Measurements from ENCODE around the gene RTN4R.

Gene RTN4R

GRCh38 chr22:20211997-20212753, 55.9 kb downstream of the RTN4R start:
- no peak for TF ChIP-seq CTCF (IDR thresholded peaks at IDR 0.05; ENCODE audit: extremely low read depth, insufficient read depth, missing control alignments)
- in situ Hi-C loops (cut with MboI; ENCODE audit: low pct_unique_long_range_greater_than_20kb, low sequenced_read_pairs, unreplicated experiment), result no loop called here
- no peak for DNase-seq (ENCODE audit: low spot score)

- in situ Hi-C loops (cut with MboI; ENCODE audit: low pct_unique_long_range_greater_than_20kb, low sequenced_read_pairs, unreplicated experiment), result no loop called here
- no peak for DNase-seq (ENCODE audit: low spot score)
- no peak for TF ChIP-seq CTCF (IDR thresholded peaks at IDR 0.05; ENCODE audit: extremely low read depth, insufficient read depth, missing control alignments)
These were observed 56.6 kb downstream of the RTN4R start for GRCh38 chr22:20211409-20211996.

GRCh38 chr22:20210473-20211059, 57.6 kb downstream of the RTN4R start:
- in situ Hi-C loops (cut with MboI; ENCODE audit: low pct_unique_long_range_greater_than_20kb, low sequenced_read_pairs, unreplicated experiment), result no loop called here
- no peak for DNase-seq (ENCODE audit: low spot score)
- no peak for TF ChIP-seq CTCF (IDR thresholded peaks at IDR 0.05; ENCODE audit: extremely low read depth, insufficient read depth, missing control alignments)

- in situ Hi-C loops (cut with MboI; ENCODE audit: low pct_unique_long_range_greater_than_20kb, low sequenced_read_pairs, unreplicated experiment), result no loop called here
- no peak for DNase-seq (ENCODE audit: low spot score)
- no peak for TF ChIP-seq CTCF (IDR thresholded peaks at IDR 0.05; ENCODE audit: extremely low read depth, insufficient read depth, missing control alignments)
These were observed 58.3 kb downstream of the RTN4R start for GRCh38 chr22:20209761-20210250.

GRCh38 chr22:20208713-20209310, 59.3 kb downstream of the RTN4R start:
- no peak for TF ChIP-seq CTCF (IDR thresholded peaks at IDR 0.05; ENCODE audit: extremely low read depth, insufficient read depth, missing control alignments)
- in situ Hi-C loops (cut with MboI; ENCODE audit: low pct_unique_long_range_greater_than_20kb, low sequenced_read_pairs, unreplicated experiment), result no loop called here
- no peak for DNase-seq (ENCODE audit: low spot score)

GRCh38 chr22:20207277-20208025, 60.7 kb downstream of the RTN4R start:
- in situ Hi-C loops (cut with MboI; ENCODE audit: low pct_unique_long_range_greater_than_20kb, low sequenced_read_pairs, unreplicated experiment), result no loop called here
- DNase-seq (ENCODE audit: low spot score), result no peak
- TF ChIP-seq CTCF (IDR thresholded peaks at IDR 0.05; ENCODE audit: extremely low read depth, insufficient read depth, missing control alignments), result no peak

Measured in GM13977 (cell line).